LHCN-M2 (cell line): ENCODE results near the gene FBN3. TPM values are rescaled to one million over a fixed set of nuclear protein-coding genes. Genes with fewer than 3 reads are reported as not detected.
"Not testable (repeated sequence)": the region's sequence is repeated elsewhere in the genome, so short reads cannot be mapped to it uniquely, and the experiment has no call there.

ENCODE experiments used
- DNase-seq: peaks from one replicate; pipeline ENCODE4 v3.0.0-alpha.2; 2012; ENCODE audit warnings: low read depth
- total RNA-seq: library from RNA; depleted of rRNA; stranded (reverse); fragments of >200 nt; gene quantifications from 2 replicates; pipeline ENCODE4 v1.2.3, GENCODE V29; 2014; rRNA removed

FBN3 gene
- total RNA-seq, 1 experiment from 2014 or later = not detected

DNA sequence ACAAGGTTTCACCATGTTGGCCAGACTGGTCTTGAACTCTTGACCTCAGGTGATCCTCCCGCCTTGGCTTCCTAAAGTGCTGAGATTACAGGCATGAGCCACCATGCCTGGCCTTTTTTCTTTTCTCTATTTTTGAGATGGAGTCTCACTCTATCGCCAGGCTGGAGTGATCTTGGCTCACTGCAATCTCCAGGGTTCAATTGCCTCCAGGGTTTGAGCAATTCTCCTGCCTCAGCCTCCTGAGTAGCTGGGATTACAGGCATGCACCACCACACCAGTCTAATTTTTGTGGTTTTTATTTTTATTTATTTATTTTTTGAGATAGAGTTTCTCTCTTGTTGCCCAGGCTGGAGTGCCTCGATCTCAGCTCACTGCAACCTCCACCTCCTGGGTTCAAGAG lies 125.1 kb downstream of the FBN3 start:
- not testable (repeated sequence) for DNase-seq

DNA sequence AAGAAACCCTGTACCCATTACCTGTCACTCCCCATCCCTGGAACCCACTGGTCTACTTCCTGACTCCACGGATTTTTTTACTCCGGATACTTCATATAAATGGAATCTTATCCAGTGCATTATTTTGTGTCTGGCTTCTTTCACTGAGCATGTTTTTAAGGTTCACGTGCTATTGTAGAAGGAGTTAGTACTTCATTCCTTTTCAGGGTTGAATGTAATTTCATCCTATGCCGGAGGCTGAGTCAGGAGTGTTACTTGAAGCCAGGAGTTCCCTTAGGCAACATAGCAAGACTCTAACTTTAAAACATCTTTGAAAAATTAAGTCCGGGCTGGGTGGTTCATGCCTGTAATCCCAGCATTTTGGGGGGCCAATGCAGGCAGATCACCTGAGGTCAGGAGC lies 126.0 kb downstream of the FBN3 start:
- DNase-seq = no peak

DNA sequence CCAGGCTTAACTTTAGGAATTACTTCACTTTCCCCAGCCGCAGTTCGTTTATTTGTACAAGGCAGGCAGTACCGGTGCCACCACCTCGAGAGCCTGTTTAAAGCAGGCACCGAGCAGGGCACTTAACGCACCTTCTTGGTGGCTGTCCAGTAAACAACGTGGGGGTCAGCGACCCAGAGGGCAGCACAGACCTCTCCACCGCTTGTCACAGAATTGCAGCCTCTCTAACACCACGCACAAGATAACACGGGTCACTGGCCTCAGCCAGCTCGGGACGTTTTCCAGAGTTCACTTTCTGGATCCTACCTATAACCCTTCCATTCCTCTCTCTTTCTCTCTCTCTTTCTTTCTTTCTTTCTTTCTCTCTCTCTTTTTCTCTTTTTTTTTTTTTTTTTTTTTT lies 127.1 kb downstream of the FBN3 start:
- DNase-seq = no peak

DNA sequence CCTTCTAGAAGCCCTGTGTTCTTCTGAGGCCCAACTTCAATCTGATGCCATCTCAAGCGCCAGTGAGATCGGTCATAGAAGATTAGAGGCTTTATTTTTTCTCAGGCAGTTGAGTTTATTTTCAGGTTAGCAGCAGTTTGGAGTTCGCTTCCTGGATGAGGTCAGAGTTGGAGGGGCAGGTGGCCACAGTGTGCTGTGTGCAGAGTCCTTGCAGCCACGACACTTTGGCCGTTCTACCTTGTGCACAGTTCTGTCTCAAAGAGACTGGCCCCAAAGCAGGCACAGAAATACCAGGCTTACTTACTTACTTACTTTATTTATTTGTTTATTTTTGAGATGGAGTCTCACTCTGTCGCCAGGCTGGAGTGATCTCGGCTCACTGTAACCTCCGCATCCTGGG lies 128.0 kb downstream of the FBN3 start:
- DNase-seq = no peak

DNA sequence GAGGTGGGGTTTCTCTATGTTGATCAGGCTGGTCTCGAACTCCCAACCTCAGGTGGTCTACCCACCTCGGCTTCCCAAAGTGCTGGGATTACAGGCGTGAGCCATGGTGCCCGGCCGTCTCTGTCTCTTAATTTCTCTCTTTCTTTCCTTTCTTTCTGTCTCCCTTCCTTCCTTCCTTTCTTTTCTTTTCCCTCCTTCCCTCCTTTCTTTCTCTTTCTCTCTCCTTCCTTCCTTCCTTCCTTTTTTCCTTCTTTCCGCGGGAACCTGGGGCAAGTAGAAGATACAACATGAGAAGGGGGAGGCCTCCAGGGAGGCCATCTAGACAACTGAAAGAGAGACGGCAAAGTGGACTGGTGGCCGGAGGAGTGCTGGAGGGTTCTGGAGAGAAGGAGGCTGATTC lies 128.7 kb downstream of the FBN3 start:
- DNase-seq = no peak

DNA sequence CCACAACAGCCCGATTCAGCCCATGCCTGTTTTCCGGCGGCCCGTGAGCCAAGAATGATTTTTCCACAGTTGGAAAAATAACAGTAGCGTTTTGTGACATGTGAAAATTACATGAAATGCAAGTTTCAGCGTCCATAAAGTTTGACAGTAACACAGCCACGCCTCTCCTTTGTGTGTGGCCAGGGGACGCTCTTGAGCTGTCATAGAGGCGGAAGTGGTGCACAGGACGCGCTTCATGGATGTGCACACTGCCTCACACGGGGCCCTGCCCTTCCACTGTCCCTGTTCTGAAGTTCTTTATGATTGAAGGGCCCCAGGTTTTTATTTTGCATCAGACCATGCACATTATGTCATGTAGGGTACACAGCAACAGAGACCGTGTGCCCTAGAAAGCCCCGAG lies 131.6 kb downstream of the FBN3 start:
- no peak for DNase-seq

Other genes starting within 250 kb of the FBN3 start
- gene MAP2K7, start 245.7 kb downstream of the FBN3 start, total RNA-seq = 9.8 and 13.0 TPM in 2 replicates
- 1.9 and 3.5 TPM in 2 replicates for gene TGFBR3L, start 234.8 kb downstream of the FBN3 start, total RNA-seq
- 25.5 and 28.8 TPM in 2 replicates for gene SNAPC2, start 229.3 kb downstream of the FBN3 start, total RNA-seq
- gene CTXN1, start 223.5 kb downstream of the FBN3 start, total RNA-seq = 1.6 and 3.2 TPM in 2 replicates
- 49.0 and 50.5 TPM in 2 replicates for gene TIMM44, start 205.9 kb downstream of the FBN3 start, total RNA-seq
- 44.4 and 62.4 TPM in 2 replicates for gene ELAVL1, start 144.0 kb downstream of the FBN3 start, total RNA-seq
- gene CCL25, start 96.8 kb downstream of the FBN3 start, total RNA-seq = not detected in 2 replicates
- gene CERS4, start 59.8 kb upstream of the FBN3 start, total RNA-seq = not detected in 2 replicates
- 157 and 165 TPM in 2 replicates for gene CD320, start 158.8 kb upstream of the FBN3 start, total RNA-seq
- gene NDUFA7, start 171.8 kb upstream of the FBN3 start, total RNA-seq = 22.7 and 34.9 TPM in 2 replicates
- gene RPS28, start 171.9 kb upstream of the FBN3 start, total RNA-seq = 119 and 242 TPM in 2 replicates
- gene KANK3, start 193.7 kb upstream of the FBN3 start, total RNA-seq = 0.11 and 1.2 TPM in 2 replicates
- gene ANGPTL4, start 214.6 kb upstream of the FBN3 start, total RNA-seq = 48.7 and 82.3 TPM in 2 replicates
- gene RAB11B, start 240.8 kb upstream of the FBN3 start, total RNA-seq = 13.0 and 13.5 TPM in 2 replicates